Measurements from ENCODE around the gene MED27. TPM values are rescaled to one million over a fixed set of nuclear protein-coding genes. Genes with fewer than 3 reads are reported as not detected.
A peak's percentile ranks its signal among the peaks of the same experiment; 100 is the strongest.

Gene MED27
- total and polyA plus RNA-seq, 2 of the 13 experiments (the other 11 are each of a cell fraction or from before 2014, with no cell fraction given): 16.9 to 19.0 TPM

- TF ChIP-seq ZNF563 (CRISPR knock-in tag; IDR thresholded peaks at IDR 0.05) (no peak), ZNF230 (CRISPR knock-in tag; IDR thresholded peaks at IDR 0.05) (no peak), U2AF2 (IDR thresholded peaks at IDR 0.05; ENCODE audit: low read depth, low read length) (no peak)
- TF ChIP-seq, protein P1, sequence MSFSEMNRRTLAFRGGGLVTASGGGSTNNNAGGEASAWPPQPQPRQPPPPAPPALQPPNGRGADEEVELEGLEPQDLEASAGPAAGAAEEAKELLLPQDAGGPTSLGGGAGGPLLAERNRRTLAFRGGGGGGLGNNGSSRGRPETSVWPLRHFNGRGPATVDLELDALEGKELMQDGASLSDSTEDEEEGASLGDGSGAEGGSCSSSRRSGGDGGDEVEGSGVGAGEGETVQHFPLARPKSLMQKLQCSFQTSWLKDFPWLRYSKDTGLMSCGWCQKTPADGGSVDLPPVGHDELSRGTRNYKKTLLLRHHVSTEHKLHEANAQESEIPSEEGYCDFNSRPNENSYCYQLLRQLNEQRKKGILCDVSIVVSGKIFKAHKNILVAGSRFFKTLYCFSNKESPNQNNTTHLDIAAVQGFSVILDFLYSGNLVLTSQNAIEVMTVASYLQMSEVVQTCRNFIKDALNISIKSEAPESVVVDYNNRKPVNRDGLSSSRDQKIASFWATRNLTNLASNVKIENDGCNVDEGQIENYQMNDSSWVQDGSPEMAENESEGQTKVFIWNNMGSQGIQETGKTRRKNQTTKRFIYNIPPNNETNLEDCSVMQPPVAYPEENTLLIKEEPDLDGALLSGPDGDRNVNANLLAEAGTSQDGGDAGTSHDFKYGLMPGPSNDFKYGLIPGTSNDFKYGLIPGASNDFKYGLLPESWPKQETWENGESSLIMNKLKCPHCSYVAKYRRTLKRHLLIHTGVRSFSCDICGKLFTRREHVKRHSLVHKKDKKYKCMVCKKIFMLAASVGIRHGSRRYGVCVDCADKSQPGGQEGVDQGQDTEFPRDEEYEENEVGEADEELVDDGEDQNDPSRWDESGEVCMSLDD (CRISPR knock-in tag; IDR thresholded peaks at IDR 0.05; ENCODE audit: borderline replicate concordance): no peak
Observed at GRCh38 chr9:131981116-131981776, 98.4 kb downstream of the MED27 start (continued).

DNA sequence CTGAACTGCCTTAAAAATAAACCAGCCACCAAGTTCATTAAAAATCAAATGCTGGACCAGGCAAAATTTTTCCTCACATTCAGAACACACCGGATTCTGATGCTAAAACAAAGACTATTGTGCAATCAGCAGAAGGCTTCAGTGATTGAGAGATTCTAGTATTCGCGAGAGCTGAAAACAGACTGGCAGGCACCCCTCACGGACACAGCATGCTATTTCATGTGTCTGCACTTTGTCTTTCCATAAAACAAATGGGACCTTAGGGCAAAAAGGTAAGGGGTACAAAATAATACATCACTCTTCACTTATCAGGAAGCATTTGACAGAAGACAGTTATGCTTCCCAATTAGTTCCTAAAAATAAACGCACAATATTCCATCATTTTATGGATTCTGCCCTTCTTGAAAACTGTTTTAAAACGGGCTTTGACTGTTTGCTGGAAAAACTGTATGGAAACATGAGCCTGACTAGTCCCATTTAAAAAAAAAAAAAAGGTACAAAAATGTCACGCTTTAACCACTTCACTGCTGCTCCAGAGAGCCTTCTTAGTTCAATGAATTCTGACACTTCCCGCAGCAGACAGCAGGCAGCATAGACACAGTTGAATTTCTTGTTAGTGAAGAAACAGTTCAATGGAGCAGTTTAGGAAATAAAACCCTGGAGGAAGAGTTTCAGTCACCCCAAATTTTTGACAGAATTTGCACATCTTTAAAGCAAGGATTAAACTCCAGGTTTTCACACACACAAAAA, 99.2 kb downstream of the MED27 start:
- Histone ChIP-seq H3K36me3 (replicated peaks in 1 of 2; ENCODE audit: control insufficient read depth in 1 of 2, insufficient read depth in 2 of 2, low read length in 2 of 2) (no peaks in the 10 kb centered on the region), H3K9me3 (ENCODE audit: low read length) (no peaks in the 10 kb centered on the region), H3K27me3 (ENCODE audit: control insufficient read depth in 1 of 2, insufficient read depth in 2 of 2, low read length in 2 of 2) (no peaks in the 10 kb centered on the region), H3K9ac (ENCODE audit: insufficient read depth, low read depth, low read length) (no peak overlapping the region), H4K20me1 (ENCODE audit: insufficient read depth, low read length) (no peaks in the 10 kb centered on the region), H3K4me3 (replicated peaks in 1 of 3; ENCODE audit: insufficient read depth in 1 of 3, low read depth in 2 of 3, low read length in 3 of 3) (no peak overlapping the region), H3K4me1 (ENCODE audit: insufficient read depth, low read length) (peaks cover 10% of the 10 kb centered on the region), H3K4me2 (ENCODE audit: low read depth, low read length) (no peak overlapping the region), H2AFZ (ENCODE audit: low read length) (no peak overlapping the region), H3K27ac (ENCODE audit: extremely low read length, insufficient read depth, low read length) (no peak overlapping the region), H3K79me2 (ENCODE audit: insufficient read depth, low read length) (no peaks in the 10 kb centered on the region)
- intact Hi-C loops (cut with micrococcal nuclease; ENCODE audit: unreplicated experiment) (no loop called here), in situ Hi-C loops (cut with HindIII; ENCODE audit: extremely low pct_ligation_motif_present, low pct_unique_long_range_greater_than_20kb) (no loop called here)
- no peak for TF ChIP-seq NBN (conservative IDR thresholded peaks at IDR 0.05)
- no peak for TF ChIP-seq TMF1 (CRISPR knock-in tag; IDR thresholded peaks at IDR 0.05; ENCODE audit: low read depth)
- peak; percentile 84 for TF ChIP-seq CEBPB (IDR thresholded peaks at IDR 0.05; ENCODE audit: borderline replicate concordance, low read depth, low read length)
- no peak for TF ChIP-seq IKZF4 (CRISPR knock-in tag; IDR thresholded peaks at IDR 0.05; ENCODE audit: borderline replicate concordance, low read depth, not compliant biosample characterization)
- TF ChIP-seq, protein P2, sequence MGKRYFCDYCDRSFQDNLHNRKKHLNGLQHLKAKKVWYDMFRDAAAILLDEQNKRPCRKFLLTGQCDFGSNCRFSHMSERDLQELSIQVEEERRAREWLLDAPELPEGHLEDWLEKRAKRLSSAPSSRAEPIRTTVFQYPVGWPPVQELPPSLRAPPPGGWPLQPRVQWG (CRISPR knock-in tag; IDR thresholded peaks at IDR 0.05; ENCODE audit: borderline replicate concordance, low read depth): no peak
- TF ChIP-seq ZNF20 (CRISPR knock-in tag; IDR thresholded peaks at IDR 0.05): no peak
- TF ChIP-seq SIN3A (IDR thresholded peaks at IDR 0.05; ENCODE audit: borderline replicate concordance, low read depth, low read length): no peak
- DNase-seq (ENCODE audit: low spot score) (no peak), ATAC-seq (no peak), FAIRE-seq (no peak)
- ChIA-PET CTCF (ENCODE audit: low intra/inter-chr PET ratio, low total read pairs) (no interaction called here), POLR2A (no interaction called here)
- no TSS peak for BruUV-seq (replicated peaks)
- 82% methylated on average over 8 of the region's 8 CpGs for WGBS (ENCODE audit: low lambda C conversion rate)
